Gastrocnemius medialis (tissue), 4 donors: ENCODE results near the gene COL20A1.

ENCODE experiments used
- CTCF ChIP-seq, 5 experiments: fragments of 450-650 bp in 3 of 5; fragments of 200-600 bp in 2 of 5; sonication (generic) in 2 of 5; IDR thresholded peaks in 4 of 5; conservative IDR thresholded peaks in 1 of 5; 1 replicate in 4 of 5; 2 replicates in 1 of 5; pipeline ENCODE4 v1.5.1; 2016 to 2019; ENCODE audit warnings: antibody characterized with exemption in 5 of 5, mild to moderate bottlenecking in 3 of 5, moderate library complexity in 3 of 5
- POLR2A ChIP-seq, 2 donors: fragments of 450-650 bp; IDR thresholded peaks; one replicate each; pipeline ENCODE4 v1.6.1; 2017; ENCODE audit warnings: antibody characterized with exemption in 2 of 2, mild to moderate bottlenecking in 2 of 2, moderate library complexity in 2 of 2

- TF ChIP-seq CTCF (IDR thresholded peaks at IDR 0.05 in 4 of 5, conservative IDR thresholded peaks at IDR 0.05 in 1 of 5), result no peak
- no peak for TF ChIP-seq POLR2A (IDR thresholded peaks at IDR 0.05)
These were observed 21.7 kb downstream of the COL20A1 start for GRCh38 chr20:63314566-63315239.
